Central memory CD8-positive, alpha-beta T cell (primary cell): Measurements from ENCODE around the gene SETD1B.
A peak's percentile ranks its signal among the peaks of the same experiment; 100 is the strongest.

Source experiments
- ATAC-seq: fragments of 150-1000 bp; cut with Tn5 transposase; replicated peaks from 2 replicates; pipeline ENCODE4 v1.10.0; 2022; ENCODE audit warnings: mild to moderate bottlenecking, moderate FRiP score, moderate number of reproducible peaks; ENCODE audit not compliant: poor library complexity, severe bottlenecking; ENCODE audit errors: extremely low read depth
- DNase-seq, 2 donors: peaks; one replicate each; pipeline ENCODE4 v3.0.0; 2021; ENCODE audit warnings: low spot score in 2 of 2
- H3K27ac Mint-ChIP-seq: one replicate; pipeline ENCODE4 v1.8.0; 2022; ENCODE audit warnings: low read depth, mild to moderate bottlenecking, moderate library complexity, mixed read lengths
- H3K27me3 Mint-ChIP-seq: one replicate; pipeline ENCODE4 v1.8.0; 2022; ENCODE audit warnings: mixed read lengths
- H3K36me3 Mint-ChIP-seq: one replicate; pipeline ENCODE4 v1.8.0; 2022; ENCODE audit warnings: mild to moderate bottlenecking, moderate library complexity, mixed read lengths; ENCODE audit not compliant: insufficient read depth
- H3K4me1 Mint-ChIP-seq: one replicate; pipeline ENCODE4 v1.8.0; 2022; ENCODE audit warnings: mixed read lengths
- H3K4me3 Mint-ChIP-seq: one replicate; pipeline ENCODE4 v1.8.0; 2022; ENCODE audit warnings: mild to moderate bottlenecking, moderate library complexity, mixed read lengths
- H3K9me3 Mint-ChIP-seq: one replicate; pipeline ENCODE4 v1.8.0; 2022; ENCODE audit warnings: mixed read lengths

Gene SETD1B

GRCh38 chr12:121801595-121802484, 2.0 kb upstream of the SETD1B start:
- peaks cover 51% of the 10 kb centered on the region for H3K4me1 Mint-ChIP-seq
- H3K9me3 Mint-ChIP-seq: no peaks in the 10 kb centered on the region
- ATAC-seq: peak; percentile 12

GRCh38 chr12:121802485-121802842, 1.3 kb upstream of the SETD1B start:
- Mint-ChIP-seq H3K4me3 (peak overlapping the region; percentile 99), H3K27me3 (no peaks in the 10 kb centered on the region), H3K9me3 (no peaks in the 10 kb centered on the region), H3K36me3 (peaks cover 65% of the 10 kb centered on the region), H3K4me1 (peaks cover 47% of the 10 kb centered on the region), H3K27ac (peak overlapping the region; percentile 100)
- no peak for ATAC-seq
- DNase-seq: no peak

More at GRCh38 chr12:121801595-121802484, 2.0 kb upstream of the SETD1B start:
- Mint-ChIP-seq H3K4me3 (peak overlapping the region; percentile 99), H3K36me3 (peaks cover 63% of the 10 kb centered on the region), H3K27ac (peak overlapping the region; percentile 100), H3K27me3 (no peaks in the 10 kb centered on the region)
- DNase-seq: peak in 1 of 2 donors; percentile 60

- Mint-ChIP-seq H3K9me3 (no peaks in the 10 kb centered on the region), H3K4me1 (peaks cover 45% of the 10 kb centered on the region), H3K27ac (peak overlapping the region; percentile 100), H3K27me3 (no peaks in the 10 kb centered on the region), H3K36me3 (peaks cover 67% of the 10 kb centered on the region), H3K4me3 (peak overlapping the region; percentile 99)
- peak; percentile 62 for ATAC-seq
- DNase-seq: peak; percentile 82 to 88
Observed at GRCh38 chr12:121802843-121803698, 738 bp upstream of the SETD1B start.

- Mint-ChIP-seq H3K27ac (peak overlapping the region; percentile 95), H3K4me1 (peaks cover 36% of the 10 kb centered on the region), H3K4me3 (peak overlapping the region; percentile 99), H3K27me3 (no peaks in the 10 kb centered on the region), H3K9me3 (no peaks in the 10 kb centered on the region), H3K36me3 (peaks cover 65% of the 10 kb centered on the region)
- DNase-seq: no peak
- peak; percentile 2 for ATAC-seq
Observed at GRCh38 chr12:121804417-121805111, 755 bp downstream of the SETD1B start.

- Mint-ChIP-seq H3K4me1 (peaks cover 36% of the 10 kb centered on the region), H3K36me3 (peaks cover 67% of the 10 kb centered on the region), H3K27ac (peak overlapping the region; percentile 95), H3K9me3 (no peaks in the 10 kb centered on the region), H3K27me3 (no peaks in the 10 kb centered on the region), H3K4me3 (peak overlapping the region; percentile 99)
- ATAC-seq: no peak
- DNase-seq: no peak
Observed at GRCh38 chr12:121805171-121806008, 1.6 kb downstream of the SETD1B start.

- Mint-ChIP-seq H3K27ac (peak overlapping the region; percentile 95), H3K4me3 (peak overlapping the region; percentile 99), H3K4me1 (peaks cover 41% of the 10 kb centered on the region), H3K36me3 (peaks cover 70% of the 10 kb centered on the region), H3K27me3 (no peaks in the 10 kb centered on the region), H3K9me3 (no peaks in the 10 kb centered on the region)
- DNase-seq: no peak
- ATAC-seq: peak; percentile 23
Observed at GRCh38 chr12:121806009-121806545, 2.3 kb downstream of the SETD1B start.

GRCh38 chr12:121806546-121807423, 3.0 kb downstream of the SETD1B start:
- H3K9me3 Mint-ChIP-seq: no peaks in the 10 kb centered on the region
- H3K27me3 Mint-ChIP-seq: no peaks in the 10 kb centered on the region
- peaks cover 66% of the 10 kb centered on the region for H3K36me3 Mint-ChIP-seq
- ATAC-seq: no peak
- H3K4me1 Mint-ChIP-seq: peaks cover 45% of the 10 kb centered on the region
- no peak for DNase-seq
- peak overlapping the region; percentile 95 for H3K27ac Mint-ChIP-seq
- H3K4me3 Mint-ChIP-seq: peak overlapping the region; percentile 99

- Mint-ChIP-seq H3K9me3 (no peaks in the 10 kb centered on the region), H3K27me3 (no peaks in the 10 kb centered on the region), H3K36me3 (peaks cover 60% of the 10 kb centered on the region), H3K4me1 (peaks cover 45% of the 10 kb centered on the region), H3K27ac (peak overlapping the region; percentile 35), H3K4me3 (peak overlapping the region; percentile 99)
- no peak for ATAC-seq
- no peak for DNase-seq
Observed at GRCh38 chr12:121807642-121808347, 4.0 kb downstream of the SETD1B start.

GRCh38 chr12:121808623-121809022, 4.8 kb downstream of the SETD1B start:
- Mint-ChIP-seq H3K9me3 (no peaks in the 10 kb centered on the region), H3K27ac (peak overlapping the region; percentile 71), H3K36me3 (peaks cover 61% of the 10 kb centered on the region), H3K4me1 (peaks cover 47% of the 10 kb centered on the region), H3K27me3 (no peaks in the 10 kb centered on the region), H3K4me3 (peak overlapping the region; percentile 63)
- ATAC-seq (no peak), DNase-seq (no peak)

- Mint-ChIP-seq H3K4me3 (no peak overlapping the region), H3K36me3 (peaks cover 61% of the 10 kb centered on the region), H3K27me3 (no peaks in the 10 kb centered on the region), H3K27ac (no peak overlapping the region), H3K4me1 (peaks cover 50% of the 10 kb centered on the region), H3K9me3 (no peaks in the 10 kb centered on the region)
- DNase-seq (no peak), ATAC-seq (no peak)
Observed at GRCh38 chr12:121809712-121810116, 5.9 kb downstream of the SETD1B start.
